Dedifferentiated amniotic fluid mesenchymal stem cell (primary cell): ENCODE results near the gene GABRA6.
"Not testable (repeated sequence)": the region's sequence is repeated elsewhere in the genome, so short reads cannot be mapped to it uniquely, and the experiment has no call there.

ENCODE experiments used
- DNase-seq: peaks from one replicate; pipeline ENCODE4 v3.0.0-alpha.2; 2016; ENCODE audit errors: extremely low spot score

The GABRA6 gene

GRCh38 chr5:161685461-161685860 is at the start of gene GABRA6:
Gene GABRA6 (plus strand): TSS chr5:161685721. CDS start chr5:161685990, 269 bp downstream.
- DNase-seq, result no peak

DNA sequence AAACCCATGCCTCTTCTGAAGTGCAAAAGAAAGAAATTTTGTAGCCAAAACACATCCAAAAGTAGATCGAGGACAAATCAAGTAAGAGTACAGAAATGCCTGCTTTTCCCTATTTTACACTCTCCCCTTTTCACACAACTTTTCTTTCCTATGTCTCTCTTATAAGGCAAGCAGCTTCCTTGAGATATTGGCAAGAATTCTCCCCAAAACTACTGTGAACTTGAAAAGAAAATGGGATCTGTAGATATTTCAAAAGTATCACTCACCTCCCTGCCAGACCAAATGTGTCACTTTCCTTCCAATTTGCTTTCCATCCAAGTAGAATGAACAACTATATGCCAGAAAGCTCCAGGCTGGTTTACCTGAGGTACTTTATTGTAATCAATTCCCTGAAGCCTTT is 47.9 kb upstream of the GABRA6 start:
- no peak for DNase-seq

GRCh38 chr5:161641444-161641843 is 44.1 kb upstream of the GABRA6 start:
- DNase-seq, result no peak

DNA sequence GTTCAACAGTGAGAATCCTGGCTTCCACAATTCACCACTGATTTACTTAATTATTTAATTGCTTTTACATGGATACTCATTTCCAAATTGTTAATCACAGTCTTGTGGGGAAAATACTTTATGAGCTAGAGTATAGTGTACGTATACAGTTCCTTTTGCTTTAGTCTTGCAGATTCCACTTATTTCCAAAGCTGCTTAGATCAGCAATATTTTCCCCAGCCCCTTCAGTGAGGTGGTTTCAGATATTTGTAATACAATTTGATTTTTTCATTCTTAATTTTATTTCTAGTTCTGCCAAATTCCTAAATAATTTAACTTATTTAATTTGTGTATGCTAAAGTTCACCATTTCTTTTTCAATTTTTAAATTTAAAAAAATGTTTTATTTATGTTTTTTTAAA is 40.3 kb upstream of the GABRA6 start:
- DNase-seq, result no peak

DNA sequence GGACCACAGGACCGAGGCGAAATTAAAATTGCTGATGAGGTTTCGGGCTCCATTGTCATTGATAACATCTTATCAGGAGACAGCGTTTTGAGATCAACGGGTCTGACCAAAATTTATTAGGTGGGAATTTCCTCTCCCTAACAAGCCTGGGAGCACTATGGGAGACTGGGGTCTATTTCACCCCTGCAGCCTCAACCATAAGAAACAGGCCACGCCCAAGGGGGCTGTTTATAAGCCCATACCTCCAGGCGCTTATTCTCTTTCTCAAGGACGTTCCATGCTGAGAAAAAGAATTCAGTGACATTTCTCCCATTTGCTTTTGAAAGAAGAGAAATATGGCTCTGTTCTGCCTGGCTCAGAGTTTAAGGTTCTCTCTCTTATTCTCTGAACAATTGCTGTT is 33.6 kb upstream of the GABRA6 start:
- DNase-seq, result not testable (repeated sequence)

DNA sequence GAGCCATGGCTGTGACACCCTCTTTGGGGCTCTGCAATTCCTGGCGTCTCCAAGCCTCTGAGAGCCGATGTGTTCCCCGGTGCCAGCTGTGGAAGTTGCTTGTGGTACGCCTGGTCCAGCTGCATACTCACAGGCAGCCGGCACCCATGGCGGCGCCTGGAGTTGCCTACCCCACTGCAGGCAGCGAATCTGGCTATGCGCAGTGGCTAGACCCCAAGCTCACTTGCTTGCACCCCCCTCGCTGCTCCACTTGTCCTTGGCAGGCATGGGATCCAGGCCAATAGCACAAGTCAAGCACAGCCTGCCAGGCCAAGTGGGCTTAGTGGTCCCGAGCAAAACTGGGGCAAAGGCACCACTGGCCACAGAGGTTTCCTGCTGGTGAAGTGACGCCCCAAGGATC is 24.7 kb upstream of the GABRA6 start:
- no peak for DNase-seq

GRCh38 chr5:161663431-161663830 is 22.1 kb upstream of the GABRA6 start:
- no peak for DNase-seq

GRCh38 chr5:161676103-161676502 is 9.4 kb upstream of the GABRA6 start:
- DNase-seq, result no peak

DNA sequence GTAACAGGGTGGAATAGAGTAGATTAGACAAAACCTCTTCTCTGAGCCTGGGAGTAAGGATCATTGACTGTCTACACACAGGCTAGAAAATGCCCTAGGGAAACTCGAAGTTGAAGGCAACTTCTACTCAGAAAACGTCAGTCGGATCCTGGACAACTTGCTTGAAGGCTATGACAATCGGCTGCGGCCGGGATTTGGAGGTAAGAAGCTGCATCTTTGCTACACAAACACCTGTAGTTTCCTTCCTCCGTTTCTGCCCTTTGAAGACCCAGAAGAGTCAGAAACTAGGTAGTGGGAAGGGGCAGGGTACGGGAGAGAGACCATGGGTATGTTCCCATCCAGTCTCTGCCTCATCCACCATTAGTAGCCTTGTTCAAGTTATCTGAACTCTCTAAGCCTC is 628 bp downstream of the GABRA6 start:
- DNase-seq, result no peak

DNA sequence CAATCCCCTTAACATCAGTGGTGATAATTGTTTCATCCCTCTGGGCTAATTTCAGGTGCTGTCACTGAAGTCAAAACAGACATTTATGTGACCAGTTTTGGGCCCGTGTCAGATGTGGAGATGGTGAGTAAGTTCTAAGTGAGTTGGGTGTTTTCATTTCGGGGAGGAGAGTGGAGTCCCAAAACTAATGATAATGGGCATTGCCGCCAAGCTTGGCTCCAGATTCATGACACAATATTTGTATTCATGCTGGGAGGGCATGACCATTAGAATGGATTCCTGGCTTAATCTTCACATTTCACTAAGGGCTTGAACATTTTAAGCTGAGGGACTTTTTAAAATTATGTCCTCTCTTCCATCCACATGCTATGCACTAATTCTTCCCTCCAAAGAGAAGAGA is 1.4 kb downstream of the GABRA6 start:
- no peak for DNase-seq

- DNase-seq, result no peak
Measured at GRCh38 chr5:161687316-161687715, 1.8 kb downstream of the GABRA6 start.

- no peak for DNase-seq
Measured at GRCh38 chr5:161691911-161692310, 6.4 kb downstream of the GABRA6 start.

DNA sequence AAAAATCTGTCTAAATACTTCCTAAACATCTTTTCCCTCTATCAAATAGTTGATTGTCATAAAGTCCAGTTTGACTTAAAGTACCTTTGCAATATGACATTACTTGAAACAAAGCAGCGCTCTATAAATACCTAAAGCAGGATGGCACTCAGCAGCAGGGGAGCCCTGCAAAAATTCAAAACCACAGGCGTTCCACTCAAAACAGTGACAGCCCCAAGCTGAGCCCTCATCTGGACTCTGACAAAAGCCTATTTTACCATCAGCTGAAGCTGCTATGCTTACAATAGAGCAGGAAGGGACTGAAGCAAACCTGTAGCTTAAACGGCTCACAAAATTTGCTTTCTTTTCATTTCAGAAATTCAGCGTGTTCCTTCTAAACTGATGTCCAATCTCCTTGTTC is 11.5 kb downstream of the GABRA6 start:
- no peak for DNase-seq

GRCh38 chr5:161700065-161700464 is 14.5 kb downstream of the GABRA6 start:
- DNase-seq, result no peak

GRCh38 chr5:161703528-161703927 is 18.0 kb downstream of the GABRA6 start:
- no peak for DNase-seq

DNA sequence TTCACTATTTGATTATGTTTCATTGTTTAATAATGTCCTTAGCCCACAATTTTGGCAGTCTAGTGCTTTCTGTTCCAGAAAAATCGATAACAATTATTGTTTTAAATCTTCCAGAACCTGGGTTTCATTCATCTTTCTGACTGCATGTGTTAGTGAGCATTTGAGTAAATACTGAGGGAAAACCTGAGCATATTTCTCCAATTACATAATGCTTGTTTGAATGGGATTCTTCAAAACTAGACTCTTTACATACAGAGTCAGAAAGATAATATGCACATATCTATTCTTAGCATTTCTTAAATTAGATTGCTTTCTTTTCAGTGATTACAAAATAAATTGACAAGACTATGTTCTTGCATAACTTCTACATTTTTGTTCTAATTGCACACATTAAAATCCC is 21.9 kb downstream of the GABRA6 start:
- no peak for DNase-seq

DNA sequence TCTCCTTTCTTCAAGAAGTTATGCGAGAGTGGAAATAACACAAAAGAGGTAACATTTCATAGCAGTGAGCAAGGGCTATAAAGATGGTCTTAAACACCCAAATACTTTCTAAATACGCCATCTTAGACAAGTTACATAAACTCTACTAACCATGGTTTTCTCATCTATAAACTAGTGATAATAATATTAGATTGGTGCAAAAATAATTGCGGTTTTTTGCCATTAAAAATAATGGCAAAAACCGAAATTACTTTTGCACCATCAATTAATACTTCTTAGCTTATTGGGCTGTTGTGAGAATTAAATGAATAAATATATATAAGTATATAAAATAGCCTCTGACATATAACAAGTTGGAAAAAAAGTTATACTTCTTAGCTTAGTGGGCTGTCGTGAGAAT is 23.7 kb downstream of the GABRA6 start:
- no peak for DNase-seq

- no peak for DNase-seq
Measured at GRCh38 chr5:161713042-161713441, 27.5 kb downstream of the GABRA6 start.

GRCh38 chr5:161719157-161719556 is 33.6 kb downstream of the GABRA6 start:
- DNase-seq, result no peak

DNA sequence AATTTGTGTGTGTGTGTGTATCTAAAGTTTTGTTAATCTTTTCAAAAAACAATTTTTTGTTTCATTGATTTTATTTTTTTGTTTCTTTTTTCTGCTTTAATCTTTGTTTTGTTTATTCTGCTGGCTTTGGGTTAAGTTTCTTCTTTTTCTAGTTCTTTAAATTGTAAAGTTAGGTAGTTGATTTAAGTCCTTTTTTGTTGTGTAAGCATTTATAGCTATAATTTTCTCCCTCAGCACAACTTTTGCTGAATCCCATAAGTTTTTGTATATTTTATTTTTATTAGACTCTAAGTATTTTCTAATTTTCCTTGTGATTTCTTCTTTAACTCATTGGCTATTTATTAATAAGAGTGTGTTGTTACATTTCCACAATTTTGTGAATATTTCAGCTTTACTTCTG is 34.9 kb downstream of the GABRA6 start:
- DNase-seq, result no peak

DNA sequence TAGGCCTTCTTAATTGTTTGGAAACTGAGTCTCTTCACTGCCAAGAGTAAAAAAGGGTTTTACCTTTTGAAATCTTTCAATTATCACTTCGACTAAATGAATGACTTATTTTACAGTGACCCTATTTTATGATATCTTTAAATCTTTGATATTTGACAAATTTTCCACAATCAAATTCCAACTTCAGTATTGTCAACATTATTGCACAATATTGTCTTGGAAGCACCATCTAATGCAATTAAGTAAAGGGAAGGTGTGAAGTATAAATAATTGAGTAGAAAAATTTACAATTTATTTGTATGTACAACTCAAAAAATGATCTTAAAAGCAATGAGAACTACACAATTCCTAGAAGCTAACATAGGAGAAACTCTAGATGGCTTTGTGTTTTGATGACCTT is 49.2 kb downstream of the GABRA6 start:
- DNase-seq, result no peak

- no peak for DNase-seq
Measured at GRCh38 chr5:161740433-161740832, 54.9 kb downstream of the GABRA6 start.

DNA sequence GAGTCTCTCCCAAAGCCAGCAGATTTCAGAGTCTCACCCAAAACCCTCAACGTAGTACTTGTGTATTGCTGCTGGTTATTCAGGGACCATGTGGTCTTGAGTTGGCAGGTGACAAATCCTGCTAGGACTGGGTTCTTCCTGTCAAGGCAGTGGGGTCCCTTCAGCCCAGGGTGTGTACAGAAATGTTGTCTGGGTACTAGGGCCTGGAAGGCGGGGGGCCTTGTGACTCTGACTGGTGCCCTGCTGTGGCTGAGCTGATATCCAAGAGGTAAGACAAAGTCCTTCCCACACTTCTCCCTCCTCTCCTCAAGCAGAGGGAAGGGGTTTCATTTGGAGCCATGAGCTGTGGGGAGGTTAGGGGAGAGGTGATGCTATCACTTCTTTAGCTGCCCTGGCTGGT is 58.8 kb downstream of the GABRA6 start:
- DNase-seq, result no peak

DNA sequence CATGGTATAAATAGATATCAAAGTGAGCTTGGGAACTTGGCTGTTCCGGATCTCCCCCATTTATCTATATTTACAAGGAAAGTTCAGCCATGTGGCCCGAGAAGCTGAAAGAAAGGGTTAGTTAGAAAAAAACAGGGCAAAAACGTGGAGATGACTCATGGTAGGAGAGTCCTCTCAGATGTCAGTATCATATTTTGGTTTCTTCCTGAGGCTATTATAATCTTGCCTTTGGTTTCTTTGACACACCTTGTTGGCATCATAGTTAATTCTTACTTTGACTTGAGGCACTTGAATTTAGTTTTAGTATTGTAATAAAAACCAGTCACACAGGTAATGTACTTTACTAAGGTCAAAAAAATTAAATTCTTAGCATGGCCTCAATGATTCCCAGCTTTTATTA is 59.9 kb downstream of the GABRA6 start:
- no peak for DNase-seq

DNA sequence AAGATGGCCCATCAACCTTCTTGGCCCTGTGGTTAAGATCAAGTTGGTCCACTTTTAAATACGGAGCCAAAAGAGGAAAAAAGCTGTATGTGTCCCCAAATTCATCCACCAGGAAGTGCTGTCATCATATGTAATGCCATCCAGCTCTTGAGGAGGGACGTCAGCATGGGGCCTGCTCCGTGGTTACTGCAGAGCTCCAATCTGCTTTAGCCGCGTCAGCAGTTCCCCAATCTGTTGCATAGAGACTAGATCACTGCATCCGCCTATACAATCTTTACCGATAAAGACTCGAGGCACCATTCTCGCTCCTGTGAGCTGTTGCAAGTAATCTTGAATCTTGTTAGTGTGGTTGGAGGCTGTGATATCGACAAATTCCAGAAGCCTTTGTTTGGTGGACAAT is 65.7 kb downstream of the GABRA6 start:
- no peak for DNase-seq
